OCI-LY7 (cell line): ENCODE results near the gene TNFRSF25. TPM values are rescaled to one million over a fixed set of nuclear protein-coding genes. Genes with fewer than 3 reads are reported as not detected.
"Not testable (repeated sequence)": the region's sequence is repeated elsewhere in the genome, so short reads cannot be mapped to it uniquely, and the experiment has no call there.

Experiments
- BruUV-seq: library from RNA; stranded (reverse); fragments of 400-500 nt; replicated peaks from 2 replicates; lab custom pipeline; 2021; lab: Mats Ljungman, UMichigan
- CTCF ChIA-PET: fragments of 300-600 bp; sonication (Branson Sonifier 250); formaldehyde crosslinking; loops from one replicate; lab custom pipeline; 2022; ENCODE audit warnings: antibody characterized with exemption; ENCODE audit not compliant: unreplicated experiment; lab: Charles Lee
- POLR2A ChIA-PET: fragments of 300-600 bp; sonication (Branson Sonifier 250); formaldehyde crosslinking; loops from one replicate; lab custom pipeline; 2022; ENCODE audit warnings: antibody characterized with exemption; lab: Charles Lee
- DNase-seq: peaks from one replicate; pipeline ENCODE4 v3.0.0-alpha.2; 2015; ENCODE audit warnings: low spot score
- H2AFZ ChIP-seq: fragments of 200-600 bp; sonication (generic), shearing (Covaris generic); 2 replicates; pipeline ENCODE4 v1.6.1; 2014; ENCODE audit warnings: mild to moderate bottlenecking, antibody characterized with exemption, low read length, moderate library complexity
- H3K27ac ChIP-seq: fragments of 200-600 bp; sonication (generic); 2 replicates; pipeline ENCODE4 v1.5.1; 2014; ENCODE audit warnings: mixed run types, low read depth, mild to moderate bottlenecking, moderate library complexity, low read length, inconsistent platforms; ENCODE audit not compliant: poor library complexity, severe bottlenecking
- H3K36me3 ChIP-seq: fragments of 200-600 bp; sonication (generic); 2 replicates; pipeline ENCODE4 v1.6.1; 2014; ENCODE audit warnings: mild to moderate bottlenecking, antibody characterized with exemption, low read length, moderate library complexity, mixed read lengths; ENCODE audit not compliant: insufficient read depth
- H3K4me1 ChIP-seq: fragments of 200-600 bp; sonication (generic); 2 replicates; pipeline ENCODE4 v1.5.1; 2014; ENCODE audit warnings: mild to moderate bottlenecking, low read length; ENCODE audit not compliant: insufficient read depth, poor library complexity, severe bottlenecking
- H3K4me2 ChIP-seq: fragments of 200-600 bp; sonication (generic); 2 replicates; pipeline ENCODE4 v1.6.1; 2014; ENCODE audit warnings: mild to moderate bottlenecking, low read length
- H3K4me3 ChIP-seq: fragments of 200-600 bp; sonication (generic); 2 replicates; pipeline ENCODE4 v1.5.1; 2014; ENCODE audit warnings: mild to moderate bottlenecking, low read depth, low read length; ENCODE audit not compliant: poor library complexity, severe bottlenecking
- H3K79me2 ChIP-seq: fragments of 200-600 bp; sonication (generic); 2 replicates; pipeline ENCODE4 v1.6.1; 2016; ENCODE audit warnings: low read depth, mild to moderate bottlenecking, low read length, moderate library complexity, mixed read lengths; ENCODE audit not compliant: insufficient read depth
- H3K9me2 ChIP-seq: fragments of 200-600 bp; sonication (generic); 2 replicates; pipeline ENCODE4 v1.6.1; 2016; ENCODE audit warnings: mild to moderate bottlenecking, low read length, mixed read lengths; ENCODE audit not compliant: insufficient read depth
- H3K9me3 ChIP-seq: fragments of 200-600 bp; sonication (generic); 2 replicates; pipeline ENCODE4 v1.6.1; 2014; ENCODE audit warnings: mild to moderate bottlenecking, mixed run types, low read length, mixed read lengths
- H4K20me1 ChIP-seq: fragments of 200-600 bp; sonication (generic); 2 replicates; pipeline ENCODE4 v1.6.1; 2014; ENCODE audit warnings: mild to moderate bottlenecking, antibody characterized with exemption, low read length, moderate library complexity, mixed read lengths; ENCODE audit not compliant: insufficient read depth
- CTCF ChIP-seq: fragments of 200-600 bp; sonication (generic); conservative IDR thresholded peaks from 2 replicates; pipeline ENCODE4 v1.5.1; 2014; ENCODE audit warnings: mild to moderate bottlenecking, antibody characterized with exemption, low read length, moderate library complexity, mixed read lengths
- EZH2phosphoT487 ChIP-seq: fragments of 200-600 bp; sonication (generic); IDR thresholded peaks from 2 replicates; pipeline ENCODE4 v1.6.1; 2018; ENCODE audit warnings: low read depth, borderline replicate concordance, mild to moderate bottlenecking, mixed run types, antibody characterized with exemption, low read length, moderate library complexity, mixed read lengths
- intact Hi-C: fragments of 100-400 bp; cut with micrococcal nuclease; formaldehyde crosslinking; loops from one replicate; pipeline ENCODE4 v1.10.0; 2022; ENCODE audit not compliant: unreplicated experiment
- total RNA-seq, 2 experiments: library from RNA; depleted of rRNA in 1 of 2; stranded (reverse); fragments of >200 nt in 1 of 2; shearing (Covaris generic) in 1 of 2; gene quantifications; 2 replicates each; pipeline ENCODE4 v1.2.3, GENCODE V29; 2014 to 2022

Gene TNFRSF25
- total RNA-seq, 2 experiments from 2014 or later, result 1.7 to 2.8 TPM

GRCh38 chr1:6428453-6428852 lies 37.5 kb downstream of the TNFRSF25 start:
- H3K9me3 ChIP-seq, DNase-seq, H3K4me2 ChIP-seq, BruUV-seq, H3K79me2 ChIP-seq, H3K36me3 ChIP-seq, POLR2A ChIA-PET, CTCF ChIA-PET, H2AFZ ChIP-seq, H3K4me1 ChIP-seq, H3K4me3 ChIP-seq, H4K20me1 ChIP-seq, intact Hi-C loops, H3K9me2 ChIP-seq, H3K27ac ChIP-seq: not testable (repeated sequence)

GRCh38 chr1:6427441-6428390 lies 38.3 kb downstream of the TNFRSF25 start:
- Histone ChIP-seq H3K4me1 (no peaks in the 10 kb centered on the region), H3K36me3 (no peaks in the 10 kb centered on the region), H3K27ac (no peak overlapping the region), H3K9me3 (no peaks in the 10 kb centered on the region), H2AFZ (no peak overlapping the region), H3K79me2 (no peaks in the 10 kb centered on the region), H3K4me2 (no peak overlapping the region), H3K9me2 (no peaks in the 10 kb centered on the region), H3K4me3 (no peak overlapping the region), H4K20me1 (no peaks in the 10 kb centered on the region)
- BruUV-seq, result no TSS peak
- DNase-seq, result no peak
- intact Hi-C loops, result no loop called here
- POLR2A ChIA-PET, result no interaction called here
- TF ChIP-seq CTCF (no peak), EZH2phosphoT487 (no peak)
- CTCF ChIA-PET, result no interaction called here

GRCh38 chr1:6426972-6427350 lies 39.0 kb downstream of the TNFRSF25 start:
- TF ChIP-seq EZH2phosphoT487, result no peak
- TF ChIP-seq CTCF, result no peak
- intact Hi-C loops, result no loop called here
- Histone ChIP-seq H2AFZ (no peak overlapping the region), H3K4me1 (no peaks in the 10 kb centered on the region), H3K4me3 (no peak overlapping the region), H4K20me1 (no peaks in the 10 kb centered on the region), H3K4me2 (no peak overlapping the region), H3K9me2 (no peaks in the 10 kb centered on the region), H3K27ac (no peak overlapping the region), H3K36me3 (no peaks in the 10 kb centered on the region), H3K79me2 (no peaks in the 10 kb centered on the region), H3K9me3 (no peaks in the 10 kb centered on the region)
- CTCF ChIA-PET, result no interaction called here
- no peak for DNase-seq
- POLR2A ChIA-PET, result no interaction called here
- no TSS peak for BruUV-seq
